ENCODE measurements around the gene IPO9. TPM values are rescaled to one million over a fixed set of nuclear protein-coding genes. Genes with fewer than 3 reads are reported as not detected.

The IPO9 gene
- total RNA-seq, 1 experiment from 2014 or later, result 29.3 TPM

- no peak for DNase-seq (ENCODE audit: low read depth, low spot score)
- in situ Hi-C loops (cut with HindIII; ENCODE audit: low pct_unique_long_range_greater_than_20kb, low sequenced_read_pairs), result no loop called here
Measured at GRCh38 chr1:201912832-201913231, 83.9 kb downstream of the IPO9 start.

GRCh38 chr1:201914456-201915235, 85.7 kb downstream of the IPO9 start:
- in situ Hi-C loops (cut with HindIII; ENCODE audit: low pct_unique_long_range_greater_than_20kb, low sequenced_read_pairs), result no loop called here
- DNase-seq (ENCODE audit: low read depth, low spot score), result no peak

DNA sequence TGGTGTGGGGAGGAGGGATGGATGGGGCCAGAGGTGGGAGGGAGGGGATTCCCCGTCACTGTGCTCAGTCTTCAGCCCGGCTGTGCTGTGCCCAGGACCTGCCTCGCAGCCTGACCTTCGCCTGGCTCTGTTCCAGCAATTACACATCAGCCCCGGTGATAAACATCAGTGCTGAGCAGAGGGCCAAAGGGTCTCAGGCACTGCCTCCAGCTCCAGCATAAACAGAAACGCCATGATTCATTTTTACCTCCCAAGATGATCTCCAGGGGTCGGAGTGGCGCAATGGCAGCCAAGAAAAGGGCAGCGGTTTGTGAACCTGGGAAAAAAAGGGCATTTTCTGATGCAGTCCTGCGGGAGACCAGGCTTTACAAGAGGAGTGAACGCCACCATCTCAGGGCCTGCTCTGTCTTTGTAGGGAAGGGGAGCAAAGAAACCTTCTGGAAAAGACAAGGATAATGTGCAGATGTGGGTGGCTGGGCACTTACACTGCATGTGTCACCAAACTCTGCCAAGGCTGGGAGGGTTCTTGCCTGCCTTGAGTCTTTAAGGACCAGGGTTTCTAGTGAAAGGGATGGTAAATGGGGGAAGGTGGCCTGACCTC, 87.8 kb downstream of the IPO9 start:
- in situ Hi-C loops (cut with HindIII; ENCODE audit: low pct_unique_long_range_greater_than_20kb, low sequenced_read_pairs), result no loop called here
- DNase-seq (ENCODE audit: low read depth, low spot score), result no peak

GRCh38 chr1:201917362-201918033, 88.5 kb downstream of the IPO9 start:
- in situ Hi-C loops (cut with HindIII; ENCODE audit: low pct_unique_long_range_greater_than_20kb, low sequenced_read_pairs), result no loop called here

GRCh38 chr1:201918343-201918742, 89.4 kb downstream of the IPO9 start:
- no peak for DNase-seq (ENCODE audit: low read depth, low spot score)
- in situ Hi-C loops (cut with HindIII; ENCODE audit: low pct_unique_long_range_greater_than_20kb, low sequenced_read_pairs), result no loop called here

More at GRCh38 chr1:201917362-201918033, 88.5 kb downstream of the IPO9 start:
- no peak for DNase-seq (ENCODE audit: low read depth, low spot score)

DNA sequence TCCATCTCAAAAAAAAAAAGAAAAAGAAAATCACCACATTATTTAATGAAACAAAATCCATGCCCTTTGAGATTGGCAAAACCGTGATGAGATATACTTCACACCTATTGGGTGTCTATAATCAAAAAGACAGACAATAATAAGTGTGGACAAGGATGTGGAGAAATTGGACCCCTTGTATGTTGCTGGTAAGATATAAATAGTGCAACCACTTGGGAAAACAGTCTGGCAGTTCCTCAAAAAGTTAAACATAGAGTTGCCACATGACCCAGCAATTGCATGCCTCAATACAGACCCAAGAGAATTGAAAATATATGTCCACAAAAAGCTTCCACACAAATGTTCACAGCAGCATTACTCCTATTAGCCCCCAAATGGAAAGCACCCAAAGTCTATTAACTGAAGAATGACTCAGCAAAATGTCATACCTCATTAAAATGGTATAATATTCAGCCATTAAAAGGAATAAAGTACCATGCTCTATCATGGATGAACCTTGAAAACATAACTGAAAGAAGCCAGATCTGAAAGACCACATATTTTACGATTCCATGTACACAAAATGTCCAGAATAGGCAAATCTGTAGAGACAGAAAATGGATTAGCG, 93.1 kb downstream of the IPO9 start:
- no peak for DNase-seq (ENCODE audit: low read depth, low spot score)
- in situ Hi-C loops (cut with HindIII; ENCODE audit: low pct_unique_long_range_greater_than_20kb, low sequenced_read_pairs), result no loop called here

DNA sequence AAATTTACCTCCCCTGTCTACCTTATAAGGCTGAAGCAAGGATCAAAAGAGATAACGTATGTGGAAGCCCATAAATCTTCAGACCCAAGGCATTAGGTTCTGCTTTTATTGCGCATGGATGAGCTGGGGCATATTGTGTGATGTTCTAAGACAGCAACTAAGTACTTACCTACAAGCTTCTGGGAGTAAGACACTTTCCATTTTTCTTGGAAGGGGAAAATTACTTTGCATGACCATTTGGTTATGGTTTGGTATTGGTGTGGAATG, 96.3 kb downstream of the IPO9 start:
- in situ Hi-C loops (cut with HindIII; ENCODE audit: low pct_unique_long_range_greater_than_20kb, low sequenced_read_pairs), result no loop called here
- DNase-seq (ENCODE audit: low read depth, low spot score), result no peak

DNA sequence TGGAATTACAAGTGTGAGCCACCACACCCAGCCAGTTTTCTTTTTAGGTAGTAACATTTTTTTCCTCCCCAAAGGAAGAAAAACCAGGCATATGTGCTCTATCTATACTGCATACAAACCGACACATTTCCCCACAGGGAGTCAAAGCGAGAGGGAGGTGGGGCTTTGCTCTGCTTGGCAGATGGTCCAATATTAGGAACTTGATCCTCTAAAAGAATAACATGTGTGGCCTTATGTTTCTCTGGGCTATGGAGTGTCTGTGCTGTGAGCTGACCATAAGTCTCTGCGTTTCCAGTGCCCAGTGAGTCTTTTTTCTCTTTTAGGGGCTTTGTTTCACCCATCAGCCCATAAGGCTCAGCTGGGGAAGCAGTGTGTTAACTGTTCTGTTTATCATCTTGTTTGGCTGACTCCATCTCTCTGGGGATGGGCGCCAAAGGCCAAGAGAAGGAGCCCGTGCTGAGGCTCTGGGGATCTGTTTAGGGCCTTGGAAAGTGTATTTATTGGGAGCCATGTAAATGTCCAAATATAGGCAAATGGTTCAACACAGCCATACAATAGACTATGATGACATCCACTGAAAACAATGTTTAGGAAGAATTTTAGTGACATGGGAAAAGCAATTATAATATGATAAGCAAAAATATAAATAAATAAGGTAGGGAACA, 97.2 kb downstream of the IPO9 start:
- in situ Hi-C loops (cut with HindIII; ENCODE audit: low pct_unique_long_range_greater_than_20kb, low sequenced_read_pairs), result no loop called here
- no peak for DNase-seq (ENCODE audit: low read depth, low spot score)

- in situ Hi-C loops (cut with HindIII; ENCODE audit: low pct_unique_long_range_greater_than_20kb, low sequenced_read_pairs), result no loop called here
- DNase-seq (ENCODE audit: low read depth, low spot score), result no peak
Measured at GRCh38 chr1:201928266-201928665, 99.3 kb downstream of the IPO9 start.

- in situ Hi-C loops (cut with HindIII; ENCODE audit: low pct_unique_long_range_greater_than_20kb, low sequenced_read_pairs), result no loop called here
- no peak for DNase-seq (ENCODE audit: low read depth, low spot score)
Measured at GRCh38 chr1:201930137-201930536, 101.2 kb downstream of the IPO9 start.

DNA sequence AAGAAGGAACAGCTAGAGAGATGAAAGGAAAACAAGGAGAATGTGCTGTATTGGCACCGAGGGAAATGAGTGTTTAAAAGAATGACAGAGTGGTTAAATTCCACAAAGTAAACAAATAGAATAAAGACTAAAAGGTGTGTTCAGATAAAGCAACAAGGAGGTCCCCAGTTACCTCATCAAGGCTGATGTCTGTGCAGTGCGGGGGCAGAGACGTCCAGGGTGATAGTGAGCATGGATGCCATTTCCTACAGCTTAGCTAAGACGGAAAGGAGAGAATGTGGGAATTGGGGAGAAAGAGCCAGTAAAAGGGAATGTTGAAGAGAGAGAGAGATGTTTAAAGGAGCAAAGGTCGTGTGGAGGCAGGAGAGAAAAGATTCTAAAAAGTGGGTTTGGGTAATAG, 101.8 kb downstream of the IPO9 start:
- in situ Hi-C loops (cut with HindIII; ENCODE audit: low pct_unique_long_range_greater_than_20kb, low sequenced_read_pairs), result no loop called here
- no peak for DNase-seq (ENCODE audit: low read depth, low spot score)

Small RNA genes within 50 kb of the gene (small RNA-seq; reads per million reads assigned to genes)
- gene MIR1231 (0 reads per million in 2 experiments), gene MIR6739 (0 reads per million in 2 experiments)

Other genes starting within 250 kb of the IPO9 start
- 34.1 and 35.0 TPM in 2 replicates for gene SHISA4, start 59.7 kb downstream of the IPO9 start, total RNA-seq (2014; rRNA removed; shearing (Covaris generic))
- gene LMOD1, start 117.4 kb downstream of the IPO9 start, total RNA-seq (2014; rRNA removed; shearing (Covaris generic)), result not detected in 2 replicates
- gene TIMM17A, start 126.3 kb downstream of the IPO9 start, total RNA-seq (2014; rRNA removed; shearing (Covaris generic)), result 112 and 114 TPM in 2 replicates
- 61.4 and 63.8 TPM in 2 replicates for gene RNPEP, start 153.5 kb downstream of the IPO9 start, total RNA-seq (2014; rRNA removed; shearing (Covaris generic))
- gene ELF3, start 181.4 kb downstream of the IPO9 start, total RNA-seq (2014; rRNA removed; shearing (Covaris generic)), result 0.13 TPM in 1 of 2 replicates, not detected in the other